HCT116 (cell line): ENCODE data around the gene PAX9.

Experiments used
- CTCF ChIP-seq, 3 experiments: fragments of 200-600 bp in 1 of 3; sonication (generic) in 1 of 3; IDR thresholded peaks in 2 of 3; conservative IDR thresholded peaks in 1 of 3; 2 replicates each; pipeline ENCODE4 v1.5.1; 2012 to 2017; ENCODE audit warnings: low read depth in 2 of 3, low read length in 2 of 3, antibody characterized with exemption in 1 of 3, borderline replicate concordance in 1 of 3, control low read depth in 1 of 3, mild to moderate bottlenecking in 1 of 3, mixed read lengths in 1 of 3, mixed run types in 1 of 3, moderate library complexity in 1 of 3; ENCODE audit not compliant: insufficient read depth in 1 of 3
- EZH2 ChIP-seq: fragments of 200-600 bp; sonication (generic); IDR thresholded peaks from 2 replicates; pipeline ENCODE4 v1.6.1; 2017; ENCODE audit warnings: antibody characterized with exemption, mixed run types
- YY1 ChIP-seq: IDR thresholded peaks from 2 replicates; pipeline ENCODE4 v1.6.1; 2011; ENCODE audit warnings: low read length, low read depth, moderate library complexity, mild to moderate bottlenecking; ENCODE audit not compliant: insufficient replicate concordance; ENCODE audit errors: extremely low read depth

- no peak for TF ChIP-seq YY1
- TF ChIP-seq CTCF (IDR thresholded peaks at IDR 0.05 in 2 of 3, conservative IDR thresholded peaks at IDR 0.05 in 1 of 3; ENCODE audit: borderline replicate concordance in 1 of 3, insufficient read depth in 1 of 3, low read depth in 2 of 3, low read length in 2 of 3) = no peak
- TF ChIP-seq EZH2 = no peak
Measured at GRCh38 chr14:36662543-36663403, 1.1 kb downstream of the PAX9 start.
